Measurements from ENCODE around the gene YDJC.
A peak's percentile ranks its signal among the peaks of the same experiment; 100 is the strongest.
"Not testable (repeated sequence)": the region's sequence is repeated elsewhere in the genome, so short reads cannot be mapped to it uniquely, and the experiment has no call there.

Gene YDJC

DNA sequence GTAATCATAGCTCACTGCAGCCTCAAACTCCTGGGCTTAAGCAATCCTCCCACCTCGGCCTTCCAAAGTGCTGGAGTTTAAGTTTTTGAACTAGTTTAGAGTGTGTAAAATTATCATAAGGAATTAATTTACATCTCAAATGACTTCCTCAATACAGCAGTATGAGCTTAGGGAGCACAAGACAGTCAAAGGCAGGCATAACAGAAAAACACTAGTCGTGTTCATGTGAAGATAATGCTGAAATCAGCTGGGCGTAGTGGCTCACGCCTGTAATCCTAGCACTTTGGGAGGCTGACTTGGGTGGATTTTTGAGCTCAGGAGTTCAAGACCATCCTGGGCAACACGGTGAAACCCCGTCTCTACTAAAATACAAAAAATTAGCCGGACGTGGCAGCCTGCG is 25.8 kb downstream of the YDJC start:
- no peak overlapping the region; the same call in 1 of the 2 replicates for H3K27ac ChIP-seq
- TF ChIP-seq, protein P1, sequence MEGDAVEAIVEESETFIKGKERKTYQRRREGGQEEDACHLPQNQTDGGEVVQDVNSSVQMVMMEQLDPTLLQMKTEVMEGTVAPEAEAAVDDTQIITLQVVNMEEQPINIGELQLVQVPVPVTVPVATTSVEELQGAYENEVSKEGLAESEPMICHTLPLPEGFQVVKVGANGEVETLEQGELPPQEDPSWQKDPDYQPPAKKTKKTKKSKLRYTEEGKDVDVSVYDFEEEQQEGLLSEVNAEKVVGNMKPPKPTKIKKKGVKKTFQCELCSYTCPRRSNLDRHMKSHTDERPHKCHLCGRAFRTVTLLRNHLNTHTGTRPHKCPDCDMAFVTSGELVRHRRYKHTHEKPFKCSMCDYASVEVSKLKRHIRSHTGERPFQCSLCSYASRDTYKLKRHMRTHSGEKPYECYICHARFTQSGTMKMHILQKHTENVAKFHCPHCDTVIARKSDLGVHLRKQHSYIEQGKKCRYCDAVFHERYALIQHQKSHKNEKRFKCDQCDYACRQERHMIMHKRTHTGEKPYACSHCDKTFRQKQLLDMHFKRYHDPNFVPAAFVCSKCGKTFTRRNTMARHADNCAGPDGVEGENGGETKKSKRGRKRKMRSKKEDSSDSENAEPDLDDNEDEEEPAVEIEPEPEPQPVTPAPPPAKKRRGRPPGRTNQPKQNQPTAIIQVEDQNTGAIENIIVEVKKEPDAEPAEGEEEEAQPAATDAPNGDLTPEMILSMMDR (conservative IDR thresholded peaks at IDR 0.05) = no peak

DNA sequence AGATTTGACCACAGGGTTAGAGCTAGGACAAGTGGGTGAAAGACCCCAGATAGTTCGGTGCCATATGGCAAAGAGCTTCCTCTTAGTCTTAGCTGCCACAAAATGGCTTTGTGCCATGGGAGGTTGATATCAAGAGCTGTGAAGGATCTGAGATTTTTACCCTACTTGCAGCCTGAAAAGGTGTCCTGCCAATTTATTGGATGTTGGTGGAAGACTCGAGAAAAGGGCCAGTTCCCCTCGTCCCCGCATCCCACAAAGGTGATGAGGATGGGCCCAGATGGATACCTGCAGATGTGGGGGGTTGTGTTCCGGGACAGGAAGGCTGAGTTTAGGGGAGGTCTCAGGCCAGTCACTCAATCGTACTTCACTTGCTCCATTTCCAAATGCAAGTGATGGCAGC is 27.2 kb downstream of the YDJC start:
- H3K27ac ChIP-seq = no peak overlapping the region
- TF ChIP-seq, protein P1 (conservative IDR thresholded peaks at IDR 0.05) = no peak

DNA sequence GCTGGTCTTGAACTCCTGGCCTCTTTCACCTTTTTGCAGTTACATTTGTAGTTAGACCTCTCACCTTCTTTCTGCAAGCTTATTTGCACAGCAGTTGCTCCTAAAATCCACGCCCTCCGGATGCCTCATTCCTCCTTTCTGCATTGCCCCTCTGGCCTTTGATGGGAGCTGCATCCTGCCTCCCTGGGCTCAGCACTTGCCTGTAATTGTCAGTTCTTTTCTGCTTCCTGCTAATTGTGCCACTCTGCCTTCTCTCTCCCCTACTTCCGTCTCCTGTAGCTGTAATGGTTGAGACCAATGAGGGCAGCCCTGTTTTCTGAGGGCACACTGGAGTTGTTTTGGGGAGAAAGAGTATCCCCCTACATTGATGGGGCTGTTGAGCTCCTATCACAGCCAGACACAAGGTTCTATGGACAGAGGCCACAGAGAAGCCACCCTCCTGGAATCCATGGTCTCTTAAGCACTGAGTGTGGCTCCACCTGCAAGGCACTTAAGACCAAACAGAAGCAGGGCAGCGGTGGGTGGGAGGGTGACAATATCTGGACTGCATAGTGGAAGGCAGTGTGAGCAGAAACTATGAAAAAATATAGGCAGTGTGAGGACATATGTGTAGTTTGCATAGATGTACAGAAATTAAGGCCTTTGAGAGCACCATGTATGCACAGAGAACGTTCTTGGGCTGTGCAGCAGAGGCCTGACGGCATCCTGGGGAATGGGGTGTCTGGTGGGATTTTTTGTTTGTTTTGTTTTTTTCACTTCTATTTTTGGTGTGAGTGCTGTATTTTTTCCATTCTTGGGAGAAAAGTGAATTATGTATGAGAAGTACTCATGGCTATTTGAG is 30.5 kb downstream of the YDJC start:
- no peak overlapping the region for H3K27ac ChIP-seq
- TF ChIP-seq, protein P1 (conservative IDR thresholded peaks at IDR 0.05) = no peak

DNA sequence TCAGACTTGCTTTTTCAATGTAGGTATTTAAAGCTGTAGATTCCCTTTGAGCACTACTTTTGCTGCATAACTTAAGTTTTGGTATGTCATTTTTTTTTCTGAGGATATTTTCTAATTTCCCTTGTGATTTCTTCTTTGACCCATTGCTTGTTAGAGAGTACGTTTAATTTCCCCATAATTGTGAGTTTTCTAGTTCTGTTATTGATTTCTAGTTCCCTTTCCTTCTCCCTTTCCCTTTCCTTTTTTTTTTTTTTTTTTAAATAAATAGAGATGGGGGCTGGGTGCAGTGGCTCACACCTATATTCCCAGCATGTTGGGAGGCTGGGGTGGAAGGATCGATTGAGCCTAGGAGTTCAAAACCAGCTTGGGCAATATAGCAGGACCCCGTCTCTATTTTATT is 31.5 kb downstream of the YDJC start:
- TF ChIP-seq, protein P1 (conservative IDR thresholded peaks at IDR 0.05) = no peak
- no peak overlapping the region for H3K27ac ChIP-seq

GRCh38 chr22:21596356-21597135 is 33.3 kb downstream of the YDJC start:
- not testable (repeated sequence) for H3K27ac ChIP-seq

GRCh38 chr22:21594865-21595452 is 34.9 kb downstream of the YDJC start:
- TF ChIP-seq, protein P1 (conservative IDR thresholded peaks at IDR 0.05) = no peak
- H3K27ac ChIP-seq = no peak overlapping the region

DNA sequence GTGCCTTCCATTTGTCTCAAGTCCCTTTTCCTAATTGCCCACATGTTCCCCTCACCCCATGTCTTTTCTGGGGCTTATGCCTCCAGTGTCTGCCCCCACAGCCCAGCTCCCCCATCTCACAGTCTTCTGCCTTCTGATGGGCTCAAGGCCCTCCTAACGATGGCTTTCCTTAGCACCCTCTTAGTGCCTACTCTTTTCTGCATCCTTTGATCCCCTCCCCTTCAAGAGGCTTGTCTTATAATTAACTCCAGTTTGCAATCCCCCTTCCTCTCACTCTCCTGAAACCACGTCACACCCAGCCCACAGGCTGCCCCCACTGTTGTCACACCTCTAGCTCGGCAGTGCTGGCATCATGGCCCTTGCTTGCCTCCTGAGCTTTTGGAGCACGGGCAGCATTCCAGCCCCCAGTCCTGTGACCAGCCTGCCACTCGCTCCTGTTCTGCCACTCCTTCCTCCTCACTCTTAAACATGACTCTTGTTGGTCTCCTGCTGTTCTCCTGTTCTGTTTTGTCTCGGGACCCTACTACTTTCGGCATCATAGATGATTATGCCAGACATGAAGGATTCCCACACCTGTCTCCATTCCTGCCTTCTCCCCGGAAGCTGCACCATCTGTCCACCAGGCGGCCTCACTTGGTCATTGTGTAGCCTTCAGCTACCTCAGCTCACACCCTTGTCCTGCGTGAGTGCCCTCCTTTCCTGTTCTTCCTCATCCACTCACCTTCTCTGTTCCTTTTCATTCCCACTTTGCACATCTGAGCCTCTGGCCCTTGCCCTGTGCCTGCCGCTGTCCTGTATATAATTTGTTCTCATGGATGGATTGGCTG is 36.2 kb downstream of the YDJC start:
- TF ChIP-seq, protein P1 (conservative IDR thresholded peaks at IDR 0.05) = peak; percentile 69
- H3K27ac ChIP-seq = peak overlapping the region; percentile 47
